ENCODE measurements around the gene ADGRL3.

Gene ADGRL3

DNA sequence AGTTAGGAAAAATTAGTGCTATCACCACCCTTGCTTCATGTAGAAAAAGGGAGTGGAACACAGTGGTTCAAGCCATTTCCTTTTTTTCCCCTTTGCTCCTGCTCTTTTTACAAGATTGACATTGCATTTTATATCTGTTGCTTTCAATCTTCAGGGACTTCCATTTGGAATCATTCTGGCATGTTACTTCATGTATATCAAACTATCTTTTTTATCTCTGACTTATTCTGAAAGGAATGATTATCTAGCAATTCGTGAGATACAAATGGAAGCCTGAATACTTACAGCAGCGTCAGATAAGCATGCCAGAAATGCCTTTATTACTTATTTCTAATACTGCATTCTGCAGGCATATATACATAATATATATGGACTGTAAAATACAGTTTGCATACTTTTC lies 20.4 kb downstream of the ADGRL3 start:
- TF ChIP-seq, protein P1, sequence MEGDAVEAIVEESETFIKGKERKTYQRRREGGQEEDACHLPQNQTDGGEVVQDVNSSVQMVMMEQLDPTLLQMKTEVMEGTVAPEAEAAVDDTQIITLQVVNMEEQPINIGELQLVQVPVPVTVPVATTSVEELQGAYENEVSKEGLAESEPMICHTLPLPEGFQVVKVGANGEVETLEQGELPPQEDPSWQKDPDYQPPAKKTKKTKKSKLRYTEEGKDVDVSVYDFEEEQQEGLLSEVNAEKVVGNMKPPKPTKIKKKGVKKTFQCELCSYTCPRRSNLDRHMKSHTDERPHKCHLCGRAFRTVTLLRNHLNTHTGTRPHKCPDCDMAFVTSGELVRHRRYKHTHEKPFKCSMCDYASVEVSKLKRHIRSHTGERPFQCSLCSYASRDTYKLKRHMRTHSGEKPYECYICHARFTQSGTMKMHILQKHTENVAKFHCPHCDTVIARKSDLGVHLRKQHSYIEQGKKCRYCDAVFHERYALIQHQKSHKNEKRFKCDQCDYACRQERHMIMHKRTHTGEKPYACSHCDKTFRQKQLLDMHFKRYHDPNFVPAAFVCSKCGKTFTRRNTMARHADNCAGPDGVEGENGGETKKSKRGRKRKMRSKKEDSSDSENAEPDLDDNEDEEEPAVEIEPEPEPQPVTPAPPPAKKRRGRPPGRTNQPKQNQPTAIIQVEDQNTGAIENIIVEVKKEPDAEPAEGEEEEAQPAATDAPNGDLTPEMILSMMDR (IDR thresholded peaks at IDR 0.05; ENCODE audit: poor library complexity, severe bottlenecking) = no peak
- Histone ChIP-seq H3K27ac (ENCODE audit: poor library complexity, severe bottlenecking) (no peak overlapping the region), H3K27me3 (ENCODE audit: insufficient read depth, poor library complexity, severe bottlenecking) (no peaks in the 10 kb centered on the region), H3K36me3 (ENCODE audit: low read depth) (no peaks in the 10 kb centered on the region), H3K9me3 (ENCODE audit: severe bottlenecking) (no peaks in the 10 kb centered on the region), H3K4me3 (ENCODE audit: severe bottlenecking) (no peak overlapping the region), H3K4me1 (ENCODE audit: insufficient read depth, poor library complexity, severe bottlenecking) (no peaks in the 10 kb centered on the region)
- ATAC-seq (ENCODE audit: low read depth) (no peak), DNase-seq (ENCODE audit: low spot score) (no peak)

DNA sequence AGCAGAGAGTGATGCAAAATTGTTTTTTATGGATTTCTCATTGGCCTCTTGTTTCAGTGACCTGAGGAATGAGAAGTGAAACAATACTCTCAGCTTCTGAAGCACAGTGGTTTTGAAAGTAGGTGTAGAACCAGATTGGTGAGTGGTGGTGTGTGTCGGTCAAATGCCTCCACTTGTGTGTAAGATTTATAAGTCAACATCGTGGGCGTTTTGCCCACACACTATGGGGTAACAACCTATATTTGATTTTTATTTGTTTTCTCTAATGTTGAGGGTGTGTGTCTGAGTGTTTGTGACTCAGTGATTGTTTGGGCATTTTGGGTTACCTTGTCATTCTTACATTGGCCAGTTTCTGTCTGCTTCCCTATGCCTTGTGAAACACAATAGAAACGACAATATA lies 23.3 kb downstream of the ADGRL3 start:
- Histone ChIP-seq H3K27ac (ENCODE audit: poor library complexity, severe bottlenecking) (no peak overlapping the region), H3K9me3 (ENCODE audit: severe bottlenecking) (no peaks in the 10 kb centered on the region), H3K36me3 (ENCODE audit: low read depth) (no peaks in the 10 kb centered on the region), H3K27me3 (ENCODE audit: insufficient read depth, poor library complexity, severe bottlenecking) (no peaks in the 10 kb centered on the region), H3K4me3 (ENCODE audit: severe bottlenecking) (no peak overlapping the region), H3K4me1 (ENCODE audit: insufficient read depth, poor library complexity, severe bottlenecking) (no peaks in the 10 kb centered on the region)
- ATAC-seq (ENCODE audit: low read depth) = no peak
- no peak for DNase-seq (ENCODE audit: low spot score)
- TF ChIP-seq, protein P1 (IDR thresholded peaks at IDR 0.05; ENCODE audit: poor library complexity, severe bottlenecking) = no peak

DNA sequence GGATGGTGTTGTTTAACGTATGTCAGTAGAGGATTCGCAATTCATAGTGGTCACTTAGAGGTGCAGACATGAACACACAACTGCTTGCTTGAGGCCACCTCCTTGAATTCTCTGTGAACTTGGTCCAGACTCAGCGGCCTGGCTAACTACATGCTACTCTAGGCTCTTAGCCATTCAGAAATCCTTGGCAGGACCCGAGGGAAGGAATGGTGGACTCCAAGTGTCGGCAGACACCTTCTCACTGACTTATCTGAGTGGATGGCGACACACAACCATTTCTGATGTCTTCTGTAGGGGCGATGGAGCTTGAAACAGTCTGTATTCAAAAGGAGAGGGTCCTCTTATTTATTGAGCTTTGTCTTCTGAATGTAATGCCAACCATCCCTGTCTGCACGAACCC lies 24.4 kb downstream of the ADGRL3 start:
- ATAC-seq (ENCODE audit: low read depth) (no peak), DNase-seq (ENCODE audit: low spot score) (no peak)
- H3K27ac ChIP-seq (ENCODE audit: poor library complexity, severe bottlenecking) = no peak overlapping the region
- H3K4me1 ChIP-seq (ENCODE audit: insufficient read depth, poor library complexity, severe bottlenecking) = no peaks in the 10 kb centered on the region
- H3K36me3 ChIP-seq (ENCODE audit: low read depth) = no peaks in the 10 kb centered on the region
- H3K4me3 ChIP-seq (ENCODE audit: severe bottlenecking) = no peak overlapping the region
- TF ChIP-seq, protein P1 (IDR thresholded peaks at IDR 0.05; ENCODE audit: poor library complexity, severe bottlenecking) = no peak
- H3K27me3 ChIP-seq (ENCODE audit: insufficient read depth, poor library complexity, severe bottlenecking) = no peaks in the 10 kb centered on the region
- no peaks in the 10 kb centered on the region for H3K9me3 ChIP-seq (ENCODE audit: severe bottlenecking)

DNA sequence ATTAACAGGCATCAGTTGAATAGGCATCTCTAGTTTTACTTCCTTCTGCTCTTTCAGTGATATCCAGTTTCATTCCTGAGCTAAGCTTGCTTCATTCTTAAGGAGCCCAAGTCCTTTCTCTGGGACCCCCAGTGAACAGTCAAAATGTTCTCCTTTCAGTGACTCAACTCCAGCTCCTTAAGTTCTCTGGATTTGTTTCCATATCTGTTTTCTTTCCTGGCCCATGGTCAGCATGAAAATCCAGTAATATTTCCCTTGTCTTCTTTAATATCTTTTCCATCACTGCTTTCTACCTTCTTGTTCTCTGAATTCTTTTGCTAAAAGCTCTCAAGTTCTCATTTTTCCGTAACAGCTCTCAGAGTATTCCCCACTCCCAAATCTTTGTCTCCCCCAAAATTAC lies 25.5 kb downstream of the ADGRL3 start:
- Histone ChIP-seq H3K4me1 (ENCODE audit: insufficient read depth, poor library complexity, severe bottlenecking) (no peaks in the 10 kb centered on the region), H3K27me3 (ENCODE audit: insufficient read depth, poor library complexity, severe bottlenecking) (no peaks in the 10 kb centered on the region), H3K4me3 (ENCODE audit: severe bottlenecking) (no peak overlapping the region), H3K27ac (ENCODE audit: poor library complexity, severe bottlenecking) (no peak overlapping the region), H3K9me3 (ENCODE audit: severe bottlenecking) (no peaks in the 10 kb centered on the region), H3K36me3 (ENCODE audit: low read depth) (no peaks in the 10 kb centered on the region)
- TF ChIP-seq, protein P1 (IDR thresholded peaks at IDR 0.05; ENCODE audit: poor library complexity, severe bottlenecking) = no peak
- DNase-seq (ENCODE audit: low spot score) (no peak), ATAC-seq (ENCODE audit: low read depth) (no peak)

DNA sequence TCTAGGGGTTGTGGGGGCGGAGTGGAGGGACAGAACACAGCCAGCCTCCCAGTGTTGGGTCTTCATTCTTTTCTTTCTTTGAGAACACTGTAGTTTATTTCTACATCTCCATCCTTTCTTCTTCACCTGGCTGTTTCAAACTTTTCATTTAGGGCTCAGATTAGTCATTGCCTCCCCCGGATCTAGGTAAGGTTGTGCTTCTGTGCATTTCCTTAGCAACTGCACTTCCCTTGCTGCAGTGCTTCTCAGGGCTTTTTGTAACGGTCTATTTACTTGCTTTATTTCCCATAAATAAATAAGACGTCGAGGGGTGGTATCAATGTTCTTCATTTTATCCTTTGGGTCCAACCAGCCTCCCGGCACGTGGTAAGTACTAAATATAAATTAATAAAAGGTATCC lies 31.3 kb downstream of the ADGRL3 start:
- no peak for DNase-seq (ENCODE audit: low spot score)
- ATAC-seq (ENCODE audit: low read depth) = no peak
- TF ChIP-seq, protein P1 (IDR thresholded peaks at IDR 0.05; ENCODE audit: poor library complexity, severe bottlenecking) = no peak

More for the DNA sequence above, 31.3 kb downstream of the ADGRL3 start:
- Histone ChIP-seq H3K9me3 (ENCODE audit: severe bottlenecking) (no peaks in the 10 kb centered on the region), H3K4me1 (ENCODE audit: insufficient read depth, poor library complexity, severe bottlenecking) (no peaks in the 10 kb centered on the region), H3K36me3 (ENCODE audit: low read depth) (no peaks in the 10 kb centered on the region), H3K27ac (ENCODE audit: poor library complexity, severe bottlenecking) (no peak overlapping the region), H3K27me3 (ENCODE audit: insufficient read depth, poor library complexity, severe bottlenecking) (no peaks in the 10 kb centered on the region), H3K4me3 (ENCODE audit: severe bottlenecking) (no peak overlapping the region)

Measured in RWPE2 (cell line).